Body of pancreas (tissue), 4 donors: ENCODE data around the gene TMPRSS11E. TPM values are rescaled to one million over a fixed set of nuclear protein-coding genes. Genes with fewer than 3 reads are reported as not detected.
"Not testable (repeated sequence)": the region's sequence is repeated elsewhere in the genome, so short reads cannot be mapped to it uniquely, and the experiment has no call there.

Experiments used
- ATAC-seq: fragments of 150-250 bp; one replicate; pipeline ENCODE4 v1.9.1; 2016
- DNase-seq, 4 donors: peaks; one replicate each; pipeline ENCODE4 v3.0.0-alpha.2; 2019
- H3K27ac ChIP-seq, 4 donors: fragments of 200-600 bp; sonication (generic); 1 replicate in 3 of 4; 2 replicates in 1 of 4; pipeline versions ENCODE4 v1.5.1 to v1.6.1; 2016 to 2019; ENCODE audit warnings: mild to moderate bottlenecking in 1 of 4, mixed read lengths in 1 of 4, moderate library complexity in 1 of 4
- H3K27me3 ChIP-seq, 2 donors: fragments of 200-600 bp; sonication (generic); one replicate each; pipeline ENCODE4 v1.6.0; 2016; ENCODE audit warnings: mild to moderate bottlenecking in 1 of 2
- H3K36me3 ChIP-seq, 2 donors: fragments of 200-600 bp; sonication (generic); replicated peaks in 1 of 2; 2 replicates each; pipeline ENCODE4 v1.5.1; 2016; ENCODE audit warnings: low read depth in 2 of 2; ENCODE audit not compliant: insufficient read depth in 1 of 2
- H3K4me1 ChIP-seq: fragments of 200-600 bp; sonication (generic); one replicate; pipeline ENCODE4 v1.6.0; 2016
- H3K4me3 ChIP-seq, 2 donors: fragments of 200-600 bp; sonication (generic); 1 replicate in 1 of 2; 2 replicates in 1 of 2; pipeline ENCODE4 v1.5.1; 2016 to 2019
- H3K9me3 ChIP-seq, 3 donors: fragments of 200-600 bp; sonication (generic); 1 replicate in 2 of 3; 2 replicates in 1 of 3; pipeline ENCODE4 v1.5.1; 2016
- POLR2A ChIP-seq, 3 donors: fragments of 450-650 bp; IDR thresholded peaks; one replicate each; pipeline ENCODE4 v1.6.1; 2016; ENCODE audit warnings: antibody characterized with exemption in 3 of 3, mild to moderate bottlenecking in 2 of 3
- WGBS, 2 donors: methylation state at CpG; one replicate each; pipeline ENCODE4 v1.1.5; 2017; 5-methylcytosine and 5-hydroxymethylcytosine counted together
- intact Hi-C: fragments of 100-400 bp; cut with DNase I; formaldehyde crosslinking; loops from one replicate; pipeline ENCODE4 v1.15.1; 2023
- total RNA-seq, 2 donors: library from RNA; depleted of rRNA; stranded (reverse); fragments of >200 nt; gene quantifications; one replicate each; pipeline ENCODE4 v1.1.0, GENCODE V29; 2016
- TF ChIP-seq, protein P1 (sequence below), 7 experiments: fragments of 450-650 bp in 4 of 7; fragments of 200-600 bp in 3 of 7; sonication (generic) in 3 of 7; IDR thresholded peaks; one replicate each; pipeline ENCODE4 v1.5.1; 2016 to 2019; ENCODE audit warnings: antibody characterized with exemption in 7 of 7

Gene TMPRSS11E
- total RNA-seq, 2 donors from 2014 or later: 0.78 to 0.99 TPM

DNA sequence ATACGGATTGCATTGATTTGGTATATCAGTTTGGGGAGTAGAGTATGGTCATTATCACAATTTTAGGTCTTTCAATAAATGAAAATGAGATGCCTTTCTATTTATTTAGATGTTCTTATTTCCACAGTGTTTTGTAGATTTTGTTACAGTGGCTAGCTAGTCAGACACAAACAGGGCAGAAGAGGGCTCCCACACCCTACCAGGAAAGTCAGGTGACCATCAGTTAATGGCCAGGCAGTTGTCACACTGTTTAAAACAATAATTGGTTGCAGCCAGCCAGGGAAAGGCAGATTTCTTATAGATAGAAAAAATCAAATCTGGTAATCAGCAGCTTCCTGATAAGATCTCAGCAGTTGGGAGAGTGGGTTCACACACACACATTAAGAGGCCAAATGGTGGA lies 71.6 kb downstream of the TMPRSS11E start:
- TF ChIP-seq POLR2A (IDR thresholded peaks at IDR 0.05): no peak
- TF ChIP-seq, protein P1, sequence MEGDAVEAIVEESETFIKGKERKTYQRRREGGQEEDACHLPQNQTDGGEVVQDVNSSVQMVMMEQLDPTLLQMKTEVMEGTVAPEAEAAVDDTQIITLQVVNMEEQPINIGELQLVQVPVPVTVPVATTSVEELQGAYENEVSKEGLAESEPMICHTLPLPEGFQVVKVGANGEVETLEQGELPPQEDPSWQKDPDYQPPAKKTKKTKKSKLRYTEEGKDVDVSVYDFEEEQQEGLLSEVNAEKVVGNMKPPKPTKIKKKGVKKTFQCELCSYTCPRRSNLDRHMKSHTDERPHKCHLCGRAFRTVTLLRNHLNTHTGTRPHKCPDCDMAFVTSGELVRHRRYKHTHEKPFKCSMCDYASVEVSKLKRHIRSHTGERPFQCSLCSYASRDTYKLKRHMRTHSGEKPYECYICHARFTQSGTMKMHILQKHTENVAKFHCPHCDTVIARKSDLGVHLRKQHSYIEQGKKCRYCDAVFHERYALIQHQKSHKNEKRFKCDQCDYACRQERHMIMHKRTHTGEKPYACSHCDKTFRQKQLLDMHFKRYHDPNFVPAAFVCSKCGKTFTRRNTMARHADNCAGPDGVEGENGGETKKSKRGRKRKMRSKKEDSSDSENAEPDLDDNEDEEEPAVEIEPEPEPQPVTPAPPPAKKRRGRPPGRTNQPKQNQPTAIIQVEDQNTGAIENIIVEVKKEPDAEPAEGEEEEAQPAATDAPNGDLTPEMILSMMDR (IDR thresholded peaks at IDR 0.05): no peak
- Histone ChIP-seq H3K4me3 (no peak overlapping the region), H3K9me3 (no peaks in the 10 kb centered on the region), H3K4me1 (no peaks in the 10 kb centered on the region), H3K27me3 (no peaks in the 10 kb centered on the region), H3K27ac (no peak overlapping the region), H3K36me3 (no peaks in the 10 kb centered on the region)
- WGBS, 2 donors: 58 to 75% methylated on average over 1 of the region's 1 CpG
- intact Hi-C loops: no loop called here
- ATAC-seq (no peak), DNase-seq (no peak)

DNA sequence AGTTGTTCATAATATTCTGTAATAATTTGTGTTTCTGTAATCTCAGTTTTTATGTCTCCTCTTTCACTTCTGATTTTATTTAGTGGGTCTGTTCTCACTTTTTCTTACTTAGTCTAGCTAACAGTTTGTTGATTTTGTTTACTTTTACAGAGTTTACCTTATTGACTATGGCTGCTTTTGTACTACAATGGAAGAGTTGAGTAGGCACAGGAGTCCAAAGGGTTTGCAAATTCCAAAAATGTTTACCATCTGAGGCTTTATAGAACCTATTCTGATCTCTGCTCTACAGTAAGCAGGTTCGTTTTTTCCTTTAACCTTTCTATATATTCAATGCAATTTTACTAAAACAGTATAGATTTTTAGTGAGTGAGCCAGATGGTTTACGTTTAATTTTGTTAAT lies 73.7 kb downstream of the TMPRSS11E start:
- no peak for TF ChIP-seq POLR2A (IDR thresholded peaks at IDR 0.05)
- TF ChIP-seq, protein P1 (IDR thresholded peaks at IDR 0.05): no peak
- intact Hi-C loops: no loop called here
- DNase-seq (no peak), ATAC-seq (no peak)
- 71 to 78% methylated on average over 2 of the region's 2 CpGs for WGBS, 2 donors
- no peaks in the 10 kb centered on the region for H3K36me3 ChIP-seq
- no peaks in the 10 kb centered on the region for H3K27me3 ChIP-seq
- H3K4me3 ChIP-seq: no peak overlapping the region
- H3K4me1 ChIP-seq: no peaks in the 10 kb centered on the region
- no peak overlapping the region for H3K27ac ChIP-seq
- no peaks in the 10 kb centered on the region for H3K9me3 ChIP-seq

DNA sequence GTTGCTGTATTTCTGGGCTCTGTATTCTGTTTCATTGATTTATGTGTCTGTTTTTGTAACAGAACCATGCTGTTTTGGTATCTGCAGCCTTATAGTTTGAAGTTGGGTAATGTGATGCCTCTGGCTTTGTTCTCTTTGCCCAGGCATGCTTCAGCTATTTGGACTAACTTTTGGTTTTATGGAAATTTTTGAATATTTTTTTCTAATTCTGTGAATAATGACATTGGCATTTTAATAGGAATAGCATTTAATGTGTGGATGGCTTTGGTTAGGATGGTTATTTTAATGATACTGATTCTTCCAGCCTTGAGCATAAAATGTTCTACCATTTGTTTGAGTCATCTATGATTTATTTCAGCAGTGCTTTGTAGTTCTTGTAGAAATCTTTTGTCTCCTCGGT lies 75.0 kb downstream of the TMPRSS11E start:
- intact Hi-C loops, DNase-seq, H3K27me3 ChIP-seq, H3K36me3 ChIP-seq, H3K27ac ChIP-seq, H3K4me3 ChIP-seq, H3K9me3 ChIP-seq, ATAC-seq, H3K4me1 ChIP-seq: not testable (repeated sequence)
- WGBS, 2 donors: 74 to 87% methylated on average over 1 of the region's 1 CpG

DNA sequence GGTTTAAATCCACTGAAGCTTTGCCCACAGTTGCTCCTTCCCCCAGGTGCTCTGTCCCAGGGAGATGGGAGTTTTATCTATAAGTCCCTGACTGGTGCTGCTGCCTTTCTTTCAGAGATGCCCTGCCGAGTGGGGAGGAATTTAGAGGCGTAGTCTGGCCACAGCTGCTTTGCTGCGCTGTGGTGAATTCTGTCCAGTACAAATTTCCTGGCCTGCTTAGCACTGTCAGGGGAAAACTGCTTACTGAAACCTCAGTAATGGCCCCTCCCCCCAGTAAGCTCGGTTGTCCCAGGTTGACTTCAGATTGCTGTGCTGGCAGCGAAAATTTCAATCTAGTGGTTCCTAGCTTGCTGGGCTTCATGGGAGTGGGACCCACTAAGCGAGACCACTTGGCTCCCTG lies 88.7 kb downstream of the TMPRSS11E start:
- no peak overlapping the region for H3K27ac ChIP-seq
- H3K4me3 ChIP-seq: no peak overlapping the region
- ATAC-seq (no peak), DNase-seq (no peak)
- peaks cover 0 to 8% (median 0%) of the 10 kb centered on the region in 3 donors for H3K9me3 ChIP-seq
- H3K36me3 ChIP-seq: no peaks in the 10 kb centered on the region
- 77 to 81% methylated on average over 4 to 5 of the region's 6 CpGs for WGBS, 2 donors
- no peak for TF ChIP-seq POLR2A (IDR thresholded peaks at IDR 0.05)
- TF ChIP-seq, protein P1 (IDR thresholded peaks at IDR 0.05): no peak
- no peaks in the 10 kb centered on the region for H3K4me1 ChIP-seq
- intact Hi-C loops: no loop called here
- no peaks in the 10 kb centered on the region for H3K27me3 ChIP-seq

DNA sequence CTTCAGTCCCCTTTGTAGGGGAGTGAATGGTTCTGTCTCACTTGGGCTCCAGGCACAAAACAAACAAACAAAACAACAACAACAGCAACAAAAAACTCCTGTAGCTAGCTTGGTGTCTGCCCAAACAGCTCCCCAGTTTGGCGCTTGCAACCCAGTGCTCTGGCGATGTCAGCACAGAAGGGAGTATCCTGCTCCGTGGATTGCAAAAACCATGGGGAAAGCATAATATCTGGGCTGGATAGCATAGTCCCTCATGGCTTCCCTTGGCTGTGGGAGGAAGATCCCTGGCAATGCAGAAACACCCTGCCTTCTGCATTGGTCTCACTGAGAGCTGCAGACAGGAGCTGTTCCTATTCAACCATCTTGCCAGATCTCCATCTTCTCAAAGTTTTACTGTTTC lies 89.1 kb downstream of the TMPRSS11E start:
- H3K4me1 ChIP-seq: no peaks in the 10 kb centered on the region

DNA sequence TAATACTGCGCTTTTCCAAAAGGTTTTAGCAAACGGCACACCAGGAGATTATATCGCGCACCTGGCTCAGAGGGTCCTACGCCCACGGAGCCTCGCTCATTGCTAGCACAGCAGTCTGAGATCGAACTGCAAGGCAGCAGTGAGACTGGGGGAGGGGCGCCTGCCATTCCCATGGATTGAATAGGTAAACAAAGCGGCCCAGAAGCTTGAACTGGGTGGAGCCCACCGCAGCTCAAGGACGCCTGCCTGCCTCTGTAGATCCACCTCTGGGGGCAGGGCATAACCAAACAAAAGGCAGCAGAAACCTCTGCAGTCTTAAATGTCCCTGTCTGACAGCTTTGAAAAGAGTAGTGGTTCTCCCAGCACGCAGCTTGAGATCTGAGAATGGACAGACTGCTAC lies 95.5 kb downstream of the TMPRSS11E start:
- WGBS, 2 donors: 75 to 87% methylated on average over 10 to 12 of the region's 13 CpGs
- ATAC-seq, DNase-seq, H3K9me3 ChIP-seq, H3K4me1 ChIP-seq, H3K27ac ChIP-seq, H3K36me3 ChIP-seq, intact Hi-C loops, H3K27me3 ChIP-seq, H3K4me3 ChIP-seq: not testable (repeated sequence)

More for the DNA sequence above, 89.1 kb downstream of the TMPRSS11E start:
- Histone ChIP-seq H3K4me3 (no peak overlapping the region), H3K9me3 (peaks cover 0 to 5% (median 0%) of the 10 kb centered on the region in 3 donors), H3K27ac (no peak overlapping the region), H3K36me3 (no peaks in the 10 kb centered on the region), H3K27me3 (no peaks in the 10 kb centered on the region)
- 92 to 100% methylated on average over 1 to 2 of the region's 3 CpGs for WGBS, 2 donors
- intact Hi-C loops: no loop called here
- DNase-seq (no peak), ATAC-seq (no peak)
- TF ChIP-seq, protein P1 (IDR thresholded peaks at IDR 0.05): no peak
- no peak for TF ChIP-seq POLR2A (IDR thresholded peaks at IDR 0.05)
